HG03520 (cell line): ENCODE data around the gene VDR.
"Not testable (repeated sequence)": the region's sequence is repeated elsewhere in the genome, so short reads cannot be mapped to it uniquely, and the experiment has no call there.

Experiments
- ATAC-seq: cut with Tn5 transposase; IDR thresholded peaks from one replicate; pipeline ENCODE4 v1.9.1; 2021; ENCODE audit warnings: mild to moderate bottlenecking, moderate library complexity; ENCODE audit not compliant: unreplicated experiment

The VDR gene

DNA sequence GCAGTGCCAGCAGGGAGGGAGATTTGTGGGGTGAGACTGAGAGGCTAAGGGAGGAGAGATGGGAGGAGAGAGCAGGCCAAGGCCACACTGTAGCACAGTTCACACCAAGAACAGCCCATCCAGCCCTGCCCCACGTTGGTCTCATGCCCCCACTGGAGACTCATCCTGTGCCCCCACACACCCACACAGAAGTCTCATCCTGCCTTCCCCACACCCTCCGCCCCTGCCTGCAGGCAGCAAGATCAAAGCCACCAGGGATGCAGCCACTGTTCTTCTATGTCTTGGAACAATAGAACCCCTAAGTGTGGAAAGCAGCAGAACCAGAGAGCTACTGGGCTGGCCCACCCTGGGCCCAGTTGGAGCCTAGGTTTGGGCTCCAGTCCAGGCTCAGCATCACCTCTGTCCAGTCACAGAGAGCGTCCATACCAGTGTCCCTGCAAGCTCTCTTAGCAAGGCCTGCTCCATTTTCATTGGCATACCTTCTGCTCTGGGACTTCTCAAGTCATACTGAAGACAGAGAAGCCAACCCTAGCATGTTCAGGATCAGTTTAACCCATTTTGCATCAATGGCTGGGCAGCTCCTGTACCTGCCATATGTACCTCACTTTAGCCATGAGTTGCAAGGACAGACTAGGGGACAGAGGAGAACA is 53.4 kb downstream of the VDR start:
- ATAC-seq = no peak

DNA sequence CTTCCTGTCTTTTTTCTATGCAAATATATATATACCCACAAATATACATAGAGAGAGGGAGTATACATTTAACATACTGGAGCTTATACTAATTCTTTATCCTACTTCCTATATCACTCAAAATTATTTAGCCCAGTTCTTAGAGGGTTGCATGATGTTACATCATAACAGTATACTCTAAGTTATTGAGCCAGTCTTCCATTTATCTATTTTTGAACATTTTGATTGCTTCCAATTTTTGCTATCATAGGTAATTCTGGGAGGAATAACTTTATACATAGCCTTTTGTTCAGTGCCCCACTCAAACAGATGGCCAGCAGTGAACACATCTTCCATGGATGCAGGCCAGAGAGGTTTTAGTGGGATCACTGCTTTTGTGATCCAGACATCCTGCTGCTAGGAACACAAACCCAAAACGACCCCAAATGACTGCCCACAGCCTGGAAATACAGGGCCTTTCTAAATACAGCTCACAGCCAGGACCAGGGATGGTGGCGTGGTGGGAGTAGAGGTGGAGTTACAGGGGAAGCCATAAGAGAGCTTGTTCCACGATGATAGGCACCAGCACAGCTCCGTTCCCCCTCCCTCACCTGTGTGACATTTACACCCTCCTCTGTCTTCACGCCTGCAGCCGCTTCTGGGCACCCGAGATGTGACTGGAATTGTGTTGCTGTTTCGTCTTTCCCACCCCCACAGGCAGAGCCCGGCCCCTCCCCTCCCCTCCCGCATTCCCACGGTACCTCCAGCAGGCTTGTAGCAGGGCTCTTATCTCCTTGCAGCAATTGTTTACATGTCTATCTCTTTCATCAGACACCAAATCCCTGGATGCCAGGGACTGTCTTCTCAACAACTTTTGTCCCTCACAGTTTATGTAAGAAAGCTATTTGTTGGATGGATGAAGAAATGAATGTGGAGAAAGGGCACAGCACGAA is 54.4 kb downstream of the VDR start:
- no peak for ATAC-seq

DNA sequence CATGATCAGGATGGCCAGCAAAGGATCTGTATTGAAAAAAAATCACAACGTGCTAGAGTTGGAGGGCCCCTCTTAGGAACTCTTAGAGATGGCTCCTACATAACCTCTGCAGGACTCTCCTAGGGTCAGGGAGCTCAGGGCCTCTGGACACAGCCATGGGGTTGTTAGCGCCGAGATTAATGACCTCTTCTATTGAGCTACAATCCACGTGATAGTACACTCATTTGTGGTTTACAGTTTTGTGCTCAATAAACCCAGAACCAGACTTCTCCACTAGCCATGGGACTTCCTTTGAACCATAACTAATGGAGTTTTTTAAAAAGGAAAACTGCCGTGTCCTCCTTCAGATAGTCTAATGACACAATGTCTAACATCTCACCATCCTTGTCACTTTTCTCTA is 55.5 kb downstream of the VDR start:
- no peak for ATAC-seq

- no peak for ATAC-seq
Observed at GRCh38 chr12:47848853-47849252, 55.9 kb downstream of the VDR start.

- ATAC-seq = no peak
Observed at GRCh38 chr12:47846294-47846996, 58.3 kb downstream of the VDR start.

DNA sequence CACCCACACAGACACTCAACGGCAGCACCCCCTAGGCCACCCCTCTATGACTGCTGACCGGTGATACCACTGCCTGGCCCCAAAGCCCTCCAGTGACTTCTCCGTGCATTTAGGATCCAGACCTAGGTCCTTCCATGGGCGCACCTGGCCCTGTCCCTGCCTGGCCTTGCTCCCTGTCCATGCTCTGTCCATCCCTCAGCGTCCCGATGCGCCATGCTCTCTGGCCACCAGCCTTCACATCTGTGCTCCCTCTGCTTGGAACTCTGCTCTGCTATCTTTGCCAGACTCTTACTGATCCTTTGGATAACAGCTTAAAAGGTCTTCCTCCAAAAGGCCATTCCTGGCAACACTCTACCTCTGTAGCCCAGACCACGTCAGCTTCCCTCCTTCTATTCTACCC is 59.7 kb downstream of the VDR start:
- no peak for ATAC-seq

DNA sequence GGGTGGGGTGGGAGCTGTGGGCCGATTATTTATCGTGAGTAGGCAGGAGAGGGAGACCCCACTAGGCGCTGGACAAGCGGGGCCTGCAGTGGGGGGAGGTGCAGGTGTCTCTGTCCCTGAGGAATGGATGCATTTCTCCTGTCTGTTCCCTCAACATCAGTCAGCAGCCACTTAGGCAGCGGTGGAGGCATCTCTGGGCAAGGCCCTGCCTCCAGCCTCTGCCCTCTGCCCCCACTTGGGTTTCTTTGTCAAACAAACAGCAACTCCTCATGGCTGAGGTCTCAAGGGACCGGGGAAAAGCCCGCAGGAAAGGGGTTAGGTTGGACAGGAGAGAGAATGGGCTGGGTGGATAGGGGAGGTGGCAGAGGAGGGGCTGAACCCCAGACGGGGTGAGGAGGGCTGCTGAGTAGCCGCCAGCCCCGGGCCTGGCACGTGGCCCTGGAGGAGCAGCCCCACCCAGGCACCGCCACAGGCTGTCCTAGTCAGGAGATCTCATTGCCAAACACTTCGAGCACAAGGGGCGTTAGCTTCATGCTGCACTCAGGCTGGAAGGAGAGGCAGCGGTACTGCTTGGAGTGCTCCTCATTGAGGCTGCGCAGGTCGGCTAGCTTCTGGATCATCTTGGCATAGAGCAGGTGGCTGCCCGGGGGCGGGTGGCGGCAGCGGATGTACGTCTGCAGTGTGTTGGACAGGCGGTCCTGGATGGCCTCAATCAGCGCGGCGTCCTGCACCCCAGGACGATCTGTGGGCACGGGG is 60.4 kb downstream of the VDR start:
- ATAC-seq = no peak

DNA sequence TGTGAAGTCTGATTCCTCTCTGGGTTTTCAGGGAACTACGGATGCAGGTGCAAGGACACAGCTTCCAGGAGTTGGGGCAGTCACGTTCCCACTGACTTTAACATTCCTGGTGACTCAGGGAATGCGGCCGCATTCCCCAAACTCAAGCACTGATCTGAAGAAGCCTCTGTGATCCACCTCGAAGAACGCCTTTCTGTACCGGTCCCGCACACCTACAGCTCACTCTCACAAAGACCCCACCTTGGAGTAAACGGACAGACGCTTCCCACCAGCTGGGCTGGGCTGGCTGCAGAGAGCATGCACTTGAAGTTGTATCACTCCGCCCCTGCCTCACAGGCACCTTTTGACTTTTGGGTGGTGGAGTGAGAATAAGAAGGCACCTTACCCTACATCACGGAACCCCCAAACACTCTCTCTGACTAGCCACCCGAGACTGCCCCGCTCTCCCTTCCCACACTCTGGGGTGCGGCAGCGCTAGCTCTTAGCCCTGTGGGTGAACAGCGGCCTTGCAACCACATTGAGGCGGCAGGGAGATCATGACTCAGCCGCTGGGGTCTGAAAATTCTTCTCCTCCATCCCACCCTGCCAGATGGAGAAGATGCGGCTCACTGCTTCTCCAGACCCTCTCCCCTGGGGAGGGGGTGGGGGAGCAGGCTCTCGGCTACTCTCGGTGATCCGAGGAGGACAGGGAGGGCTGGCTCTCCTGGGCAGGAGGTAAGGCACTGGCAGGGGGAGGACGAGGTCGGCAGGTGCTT is 61.4 kb downstream of the VDR start:
- no peak for ATAC-seq

- not testable (repeated sequence) for ATAC-seq
Observed at GRCh38 chr12:47842543-47842942, 62.3 kb downstream of the VDR start.

DNA sequence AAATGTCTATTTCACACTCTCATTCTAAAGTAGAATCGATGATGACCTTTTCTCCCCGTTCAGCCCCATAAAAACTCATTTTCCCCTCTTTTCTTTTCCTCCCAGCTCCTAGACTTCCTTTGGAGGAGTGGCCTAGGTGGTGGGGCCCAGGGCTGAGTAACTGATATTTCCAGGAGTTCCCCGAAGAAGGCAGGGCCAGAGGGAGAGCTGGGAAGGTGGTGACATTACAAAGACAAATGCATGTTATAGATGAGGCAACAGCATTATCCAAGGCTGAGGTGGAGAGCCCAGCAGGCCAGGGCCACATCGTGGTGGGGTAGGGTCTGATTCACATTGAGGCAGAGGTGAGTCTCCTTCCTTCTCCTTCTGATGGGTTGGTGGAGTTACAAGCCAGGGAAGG is 62.9 kb downstream of the VDR start:
- ATAC-seq = no peak

DNA sequence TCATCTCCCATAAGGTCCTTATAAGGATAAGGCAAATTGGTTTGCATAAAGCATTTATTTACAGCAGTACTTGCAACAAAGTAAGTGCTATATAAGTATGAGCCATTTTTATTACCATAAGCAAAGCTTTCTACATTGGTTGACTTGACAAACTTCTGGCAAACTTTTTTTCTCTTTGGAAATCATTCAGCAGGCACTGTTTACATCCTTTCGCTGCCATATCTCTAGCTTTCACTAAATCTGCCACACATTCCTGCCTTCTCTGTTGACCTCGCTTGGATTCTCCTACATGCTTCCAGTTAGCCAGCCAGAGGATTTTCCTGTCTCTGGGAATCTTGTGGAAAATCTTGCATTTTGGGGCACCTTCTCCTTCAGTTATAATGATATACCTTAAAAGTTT is 63.3 kb downstream of the VDR start:
- ATAC-seq = no peak

- ATAC-seq = no peak
Observed at GRCh38 chr12:47840571-47840970, 64.2 kb downstream of the VDR start.

- no peak for ATAC-seq
Observed at GRCh38 chr12:47839214-47839876, 65.4 kb downstream of the VDR start.

GRCh38 chr12:47838286-47838931 is 66.4 kb downstream of the VDR start:
- ATAC-seq = no peak

- no peak for ATAC-seq
Observed at GRCh38 chr12:47837190-47838171, 67.3 kb downstream of the VDR start.

DNA sequence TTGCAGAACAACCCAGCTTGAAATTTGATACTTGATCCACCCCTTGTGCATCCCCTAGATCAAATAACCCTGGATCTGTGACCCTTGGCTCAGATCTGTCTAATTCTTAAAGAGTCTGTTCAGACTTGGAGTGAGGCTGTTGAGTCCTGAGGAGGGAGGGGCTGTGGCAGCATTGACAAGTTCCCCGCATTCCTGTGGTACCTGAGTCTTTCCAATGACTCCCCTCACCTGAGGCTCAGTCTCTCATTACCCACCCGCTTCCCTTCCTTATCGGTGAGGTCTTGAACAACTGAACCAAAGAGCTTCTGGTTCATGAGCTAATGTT is 69.0 kb downstream of the VDR start:
- no peak for ATAC-seq

GRCh38 chr12:47835006-47835830 is 69.6 kb downstream of the VDR start:
- no peak for ATAC-seq
